Tibial artery (tissue), 4 donors: ENCODE data around the gene NUP210.
"Not testable (repeated sequence)": the region's sequence is repeated elsewhere in the genome, so short reads cannot be mapped to it uniquely, and the experiment has no call there.

ENCODE experiments used
- DNase-seq, 2 donors: peaks; one replicate each; pipeline ENCODE4 v3.0.0-alpha.2; 2019
- H3K27ac ChIP-seq, 2 donors: fragments of 200-600 bp; sonication (generic) in 1 of 2; 1 replicate in 1 of 2; 2 replicates in 1 of 2; pipeline ENCODE4 v1.5.1; 2018 to 2019; ENCODE audit warnings: mild to moderate bottlenecking in 1 of 2
- H3K27me3 ChIP-seq, 2 donors: fragments of 200-600 bp; sonication (generic) in 1 of 2; one replicate each; pipeline versions ENCODE4 v1.5.1 to v1.6.0; 2016 to 2019
- H3K36me3 ChIP-seq, 3 donors: fragments of 200-600 bp; sonication (generic) in 2 of 3; one replicate each; pipeline ENCODE4 v1.5.1; 2016 to 2019; ENCODE audit warnings: mild to moderate bottlenecking in 2 of 3
- H3K4me1 ChIP-seq, 4 donors: fragments of 200-600 bp; sonication (generic) in 2 of 4; 1 replicate in 3 of 4; 2 replicates in 1 of 4; pipeline ENCODE4 v1.5.1; 2016 to 2019
- H3K4me3 ChIP-seq, 2 donors: fragments of 200-600 bp; sonication (generic) in 1 of 2; 1 replicate in 1 of 2; 2 replicates in 1 of 2; pipeline ENCODE4 v1.5.1; 2018 to 2019; ENCODE audit warnings: mild to moderate bottlenecking in 2 of 2
- H3K9me3 ChIP-seq, 3 donors: fragments of 200-600 bp; sonication (generic) in 1 of 3; one replicate each; pipeline ENCODE4 v1.5.1; 2016 to 2019
- CTCF ChIP-seq, 2 experiments: fragments of 200-600 bp in 1 of 2; fragments of 450-650 bp in 1 of 2; IDR thresholded peaks; one replicate each; pipeline ENCODE4 v1.5.1; 2017 to 2019; ENCODE audit warnings: antibody characterized with exemption in 2 of 2, mild to moderate bottlenecking in 1 of 2, moderate library complexity in 1 of 2
- intact Hi-C: fragments of 100-400 bp; cut with DNase I; formaldehyde crosslinking; loops from one replicate; pipeline ENCODE4 v1.15.0; 2023; ENCODE audit warnings: low total_unique reads

NUP210 gene

GRCh38 chr3:13433912-13434311, 13.8 kb upstream of the NUP210 start:
- H3K4me1 ChIP-seq = no peaks in the 10 kb centered on the region
- intact Hi-C loops = no loop called here
- H3K36me3 ChIP-seq = no peaks in the 10 kb centered on the region
- no peak for DNase-seq
- H3K27ac ChIP-seq = no peak overlapping the region
- no peaks in the 10 kb centered on the region for H3K9me3 ChIP-seq
- no peak for TF ChIP-seq CTCF (IDR thresholded peaks at IDR 0.05)
- H3K27me3 ChIP-seq = peaks cover 0 to 3% of the 10 kb centered on the region in 2 donors
- no peak overlapping the region for H3K4me3 ChIP-seq

GRCh38 chr3:13432093-13432492, 12.0 kb upstream of the NUP210 start:
- DNase-seq = no peak
- H3K27ac ChIP-seq = no peak overlapping the region
- TF ChIP-seq CTCF (IDR thresholded peaks at IDR 0.05) = no peak
- no peak overlapping the region for H3K4me3 ChIP-seq
- H3K36me3 ChIP-seq = no peaks in the 10 kb centered on the region
- intact Hi-C loops = no loop called here
- no peaks in the 10 kb centered on the region for H3K27me3 ChIP-seq
- no peaks in the 10 kb centered on the region for H3K4me1 ChIP-seq
- H3K9me3 ChIP-seq = no peaks in the 10 kb centered on the region

GRCh38 chr3:13430411-13430875, 10.3 kb upstream of the NUP210 start:
- DNase-seq, H3K27me3 ChIP-seq, H3K36me3 ChIP-seq, H3K4me1 ChIP-seq, intact Hi-C loops, H3K27ac ChIP-seq, H3K4me3 ChIP-seq, H3K9me3 ChIP-seq: not testable (repeated sequence)

GRCh38 chr3:13429631-13430291, 9.6 kb upstream of the NUP210 start:
- H3K4me3 ChIP-seq = no peak overlapping the region
- intact Hi-C loops = no loop called here
- H3K9me3 ChIP-seq = no peaks in the 10 kb centered on the region
- TF ChIP-seq CTCF (IDR thresholded peaks at IDR 0.05) = no peak
- no peaks in the 10 kb centered on the region for H3K27me3 ChIP-seq
- no peaks in the 10 kb centered on the region for H3K4me1 ChIP-seq
- no peaks in the 10 kb centered on the region for H3K36me3 ChIP-seq
- DNase-seq = no peak
- no peak overlapping the region for H3K27ac ChIP-seq

GRCh38 chr3:13428678-13429077, 8.6 kb upstream of the NUP210 start:
- H3K27me3 ChIP-seq, H3K9me3 ChIP-seq, H3K36me3 ChIP-seq, H3K27ac ChIP-seq, intact Hi-C loops, H3K4me1 ChIP-seq, DNase-seq, H3K4me3 ChIP-seq: not testable (repeated sequence)

GRCh38 chr3:13427662-13428603, 7.8 kb upstream of the NUP210 start:
- intact Hi-C loops = no loop called here
- Histone ChIP-seq H3K4me1 (no peaks in the 10 kb centered on the region), H3K27ac (no peak overlapping the region), H3K27me3 (no peaks in the 10 kb centered on the region), H3K36me3 (no peaks in the 10 kb centered on the region), H3K9me3 (no peaks in the 10 kb centered on the region), H3K4me3 (no peak overlapping the region)
- no peak for TF ChIP-seq CTCF (IDR thresholded peaks at IDR 0.05)
- DNase-seq = no peak
